ES-I3 (cell line): ENCODE data around the gene TMED3.
"Not testable (repeated sequence)": the region's sequence is repeated elsewhere in the genome, so short reads cannot be mapped to it uniquely, and the experiment has no call there.

Experiments
- H3K36me3 ChIP-seq: 2 replicates; pipeline ENCODE4 v1.6.1; 2013; ENCODE audit warnings: mild to moderate bottlenecking, low read length, control low read depth, moderate library complexity; ENCODE audit not compliant: insufficient read depth
- H3K4me1 ChIP-seq: 2 replicates; pipeline ENCODE4 v1.6.1; 2013; ENCODE audit warnings: mild to moderate bottlenecking, control low read depth, low read length; ENCODE audit not compliant: insufficient read depth
- H3K9ac ChIP-seq: 2 replicates; pipeline ENCODE4 v1.6.1; 2013; ENCODE audit warnings: low read depth, mild to moderate bottlenecking, low read length, moderate library complexity
- H3K9me3 ChIP-seq: 2 replicates; pipeline ENCODE4 v1.6.1; 2013; ENCODE audit warnings: mild to moderate bottlenecking, low read length, moderate library complexity; ENCODE audit not compliant: control insufficient read depth, insufficient read depth

TMED3 gene

GRCh38 chr15:79307251-79307650, 3.7 kb upstream of the TMED3 start:
- Histone ChIP-seq H3K9me3 (no peaks in the 10 kb centered on the region), H3K9ac (no peak overlapping the region), H3K36me3 (no peaks in the 10 kb centered on the region), H3K4me1 (peaks cover 3% of the 10 kb centered on the region)

GRCh38 chr15:79308874-79309273, 2.0 kb upstream of the TMED3 start:
- no peaks in the 10 kb centered on the region for H3K9me3 ChIP-seq
- peaks cover 8% of the 10 kb centered on the region for H3K4me1 ChIP-seq
- peaks cover under 1% of the 10 kb centered on the region; the same call in 1 of the 2 replicates for H3K36me3 ChIP-seq
- no peak overlapping the region for H3K9ac ChIP-seq

GRCh38 chr15:79310612-79310984, 314 bp upstream of the TMED3 start:
- H3K9me3 ChIP-seq: no peaks in the 10 kb centered on the region
- H3K4me1 ChIP-seq: peaks cover 8% of the 10 kb centered on the region
- peak overlapping the region; percentile 84; the same call in 1 of the 2 replicates for H3K9ac ChIP-seq
- peaks cover 9% of the 10 kb centered on the region for H3K36me3 ChIP-seq

- Histone ChIP-seq H3K9me3 (no peaks in the 10 kb centered on the region), H3K9ac (peak overlapping the region; percentile 73), H3K4me1 (peaks cover 8% of the 10 kb centered on the region)
These were observed 1.1 kb downstream of the TMED3 start for GRCh38 chr15:79311901-79312553.

GRCh38 chr15:79314186-79314585, 3.3 kb downstream of the TMED3 start:
- no peak overlapping the region for H3K9ac ChIP-seq
- H3K4me1 ChIP-seq: peaks cover 8% of the 10 kb centered on the region
- no peaks in the 10 kb centered on the region for H3K9me3 ChIP-seq
- H3K36me3 ChIP-seq: peaks cover 20% of the 10 kb centered on the region

More at GRCh38 chr15:79311901-79312553, 1.1 kb downstream of the TMED3 start:
- peaks cover 16% of the 10 kb centered on the region for H3K36me3 ChIP-seq

- peaks cover 8% of the 10 kb centered on the region for H3K4me1 ChIP-seq
- H3K36me3 ChIP-seq: peaks cover 21% of the 10 kb centered on the region
- no peaks in the 10 kb centered on the region for H3K9me3 ChIP-seq
- no peak overlapping the region for H3K9ac ChIP-seq
These were observed 3.9 kb downstream of the TMED3 start for GRCh38 chr15:79314811-79315210.

GRCh38 chr15:79315623-79316328, 4.9 kb downstream of the TMED3 start:
- Histone ChIP-seq H3K9ac (no peak overlapping the region), H3K36me3 (peaks cover 21% of the 10 kb centered on the region), H3K4me1 (peaks cover 8% of the 10 kb centered on the region), H3K9me3 (no peaks in the 10 kb centered on the region)

GRCh38 chr15:79316864-79317263, 6.0 kb downstream of the TMED3 start:
- peaks cover 8% of the 10 kb centered on the region for H3K4me1 ChIP-seq
- H3K9me3 ChIP-seq: no peaks in the 10 kb centered on the region
- no peak overlapping the region for H3K9ac ChIP-seq
- H3K36me3 ChIP-seq: peaks cover 21% of the 10 kb centered on the region

- not testable (repeated sequence) for H3K9ac ChIP-seq, H3K9me3 ChIP-seq, H3K4me1 ChIP-seq
- peaks cover 11% of the 10 kb centered on the region for H3K36me3 ChIP-seq
These were observed 9.1 kb downstream of the TMED3 start for GRCh38 chr15:79319973-79320372.

- Histone ChIP-seq H3K9ac (no peak overlapping the region), H3K9me3 (no peaks in the 10 kb centered on the region), H3K36me3 (peaks cover 5% of the 10 kb centered on the region; the same call in 1 of the 2 replicates), H3K4me1 (no peaks in the 10 kb centered on the region)
These were observed 11.0 kb downstream of the TMED3 start for GRCh38 chr15:79321876-79322275.

- Histone ChIP-seq H3K4me1 (no peaks in the 10 kb centered on the region), H3K9ac (no peak overlapping the region), H3K36me3 (peaks cover 5% of the 10 kb centered on the region; the same call in 1 of the 2 replicates), H3K9me3 (no peaks in the 10 kb centered on the region)
These were observed 11.4 kb downstream of the TMED3 start for GRCh38 chr15:79322306-79322705.

GRCh38 chr15:79322945-79323344, 12.0 kb downstream of the TMED3 start:
- Histone ChIP-seq H3K9me3 (no peaks in the 10 kb centered on the region), H3K36me3 (peaks cover 5% of the 10 kb centered on the region; the same call in 1 of the 2 replicates), H3K4me1 (no peaks in the 10 kb centered on the region), H3K9ac (no peak overlapping the region)

GRCh38 chr15:79329171-79329611, 18.3 kb downstream of the TMED3 start:
- no peak overlapping the region for H3K9ac ChIP-seq

GRCh38 chr15:79332824-79333510, 22.1 kb downstream of the TMED3 start:
- no peak overlapping the region for H3K9ac ChIP-seq
- no peaks in the 10 kb centered on the region for H3K9me3 ChIP-seq
- no peaks in the 10 kb centered on the region for H3K36me3 ChIP-seq
- peaks cover 4% of the 10 kb centered on the region; the same call in 1 of the 2 replicates for H3K4me1 ChIP-seq

More at GRCh38 chr15:79329171-79329611, 18.3 kb downstream of the TMED3 start:
- H3K36me3 ChIP-seq: no peaks in the 10 kb centered on the region
- peaks cover 4% of the 10 kb centered on the region; the same call in 1 of the 2 replicates for H3K4me1 ChIP-seq
- no peaks in the 10 kb centered on the region for H3K9me3 ChIP-seq
